HEK293 (cell line): Measurements from ENCODE around the gene DUSP15.

Experiments used
- CTCF ChIA-PET: fragments of 350-600 bp; formaldehyde crosslinking; extraction: SDS; loops from one replicate; lab custom pipeline; 2021; ENCODE audit warnings: antibody characterized with exemption; lab: Yijun Ruan, JAX
- POLR2A ChIA-PET: fragments of 300-600 bp; formaldehyde crosslinking; extraction: SDS; loops from one replicate; lab custom pipeline; 2020; ENCODE audit warnings: antibody characterized with exemption, inconsistent platforms; lab: Yijun Ruan, JAX
- H3K27ac ChIP-seq: fragments of 200-500 bp; sonication (Bioruptor generic); 2 replicates; pipeline ENCODE4 v1.5.1; 2014; ENCODE audit warnings: low read depth, low read length, control low read depth, inconsistent platforms; ENCODE audit errors: extremely low read depth
- H3K36me3 ChIP-seq, 2 experiments: fragments of 200-500 bp in 1 of 2; sonication (Bioruptor generic) in 1 of 2; 1 replicate in 1 of 2; 2 replicates in 1 of 2; pipeline ENCODE4 v1.5.1; 2014 to 2017; ENCODE audit warnings: inconsistent platforms in 2 of 2, low read length in 2 of 2; ENCODE audit not compliant: control insufficient read depth in 2 of 2, insufficient read depth in 1 of 2
- H3K4me1 ChIP-seq: fragments of 200-500 bp; sonication (Bioruptor generic); 2 replicates; pipeline ENCODE4 v1.5.1; 2014; ENCODE audit warnings: mild to moderate bottlenecking, low read length, inconsistent platforms; ENCODE audit not compliant: control insufficient read depth, insufficient read depth
- H3K4me3 ChIP-seq: 2 replicates; pipeline ENCODE4 v1.5.1; 2011; ENCODE audit warnings: low read depth, mild to moderate bottlenecking, control low read depth, low read length, moderate library complexity
- H3K9me3 ChIP-seq: fragments of 200-500 bp; sonication (Bioruptor generic); 2 replicates; pipeline ENCODE4 v1.5.1; 2014; ENCODE audit warnings: low read depth, low read length, inconsistent platforms; ENCODE audit not compliant: control insufficient read depth, insufficient read depth
- GLIS1 ChIP-seq: fragments of 450-650 bp; formaldehyde crosslinking; IDR thresholded peaks from 2 replicates; pipeline ENCODE4 v1.5.1; 2016; ENCODE audit warnings: missing biosample characterization, missing genetic modification characterization
- GLIS2 ChIP-seq: fragments of 450-650 bp; formaldehyde crosslinking; IDR thresholded peaks from 2 replicates; pipeline ENCODE4 v1.5.1; 2016; ENCODE audit warnings: missing biosample characterization, missing genetic modification characterization
- KLF1 ChIP-seq: fragments of 450-650 bp; formaldehyde crosslinking; IDR thresholded peaks from 2 replicates; pipeline ENCODE4 v1.5.1; 2016; ENCODE audit warnings: missing biosample characterization, missing genetic modification characterization
- OVOL3 ChIP-seq: fragments of 450-650 bp; formaldehyde crosslinking; IDR thresholded peaks from 2 replicates; pipeline ENCODE4 v1.5.1; 2016; ENCODE audit warnings: missing biosample characterization, missing genetic modification characterization
- PRDM1 ChIP-seq: fragments of 450-650 bp; formaldehyde crosslinking; IDR thresholded peaks from 2 replicates; pipeline ENCODE4; 2016; ENCODE audit warnings: missing biosample characterization, missing genetic modification characterization
- SCRT1 ChIP-seq: fragments of 450-650 bp; formaldehyde crosslinking; IDR thresholded peaks from 2 replicates; pipeline ENCODE4 v1.5.1; 2016; ENCODE audit warnings: missing biosample characterization, missing genetic modification characterization, borderline replicate concordance
- SCRT2 ChIP-seq: fragments of 450-650 bp; formaldehyde crosslinking; IDR thresholded peaks from 2 replicates; pipeline ENCODE4 v1.5.1; 2016; ENCODE audit warnings: missing biosample characterization, missing genetic modification characterization
- SP3 ChIP-seq: fragments of 450-650 bp; formaldehyde crosslinking; IDR thresholded peaks from 2 replicates; pipeline ENCODE4 v1.5.1; 2016; ENCODE audit warnings: missing biosample characterization, missing genetic modification characterization
- ZBTB17 ChIP-seq: fragments of 450-650 bp; formaldehyde crosslinking; IDR thresholded peaks from 2 replicates; pipeline ENCODE4 v1.5.1; 2016; ENCODE audit warnings: missing biosample characterization, missing genetic modification characterization
- ZNF148 ChIP-seq: fragments of 450-650 bp; formaldehyde crosslinking; IDR thresholded peaks from 2 replicates; pipeline ENCODE4 v1.5.0; 2017; ENCODE audit warnings: missing biosample characterization, missing genetic modification characterization, borderline replicate concordance
- ZNF157 ChIP-seq: fragments of 450-650 bp; formaldehyde crosslinking; IDR thresholded peaks from 2 replicates; pipeline ENCODE4 v1.5.1; 2016; ENCODE audit warnings: missing biosample characterization, missing genetic modification characterization
- ZNF19 ChIP-seq: fragments of 450-650 bp; formaldehyde crosslinking; IDR thresholded peaks from 2 replicates; pipeline ENCODE4; 2016; ENCODE audit warnings: missing biosample characterization, missing genetic modification characterization, low read depth
- ZNF366 ChIP-seq: fragments of 450-650 bp; formaldehyde crosslinking; conservative IDR thresholded peaks from 2 replicates; pipeline ENCODE4 v1.5.1; 2016; ENCODE audit warnings: missing biosample characterization, missing genetic modification characterization
- ZNF391 ChIP-seq: fragments of 450-650 bp; formaldehyde crosslinking; IDR thresholded peaks from 2 replicates; pipeline ENCODE4 v1.5.1; 2016; ENCODE audit warnings: low read depth, missing biosample characterization, missing genetic modification characterization, borderline replicate concordance
- ZNF561 ChIP-seq: fragments of 450-650 bp; IDR thresholded peaks from 2 replicates; pipeline ENCODE4 v1.5.1; 2018; ENCODE audit warnings: missing biosample characterization, missing genetic modification characterization, borderline replicate concordance
- ZNF629 ChIP-seq: fragments of 450-650 bp; formaldehyde crosslinking; IDR thresholded peaks from 2 replicates; pipeline ENCODE4 v1.5.1; 2017; ENCODE audit warnings: missing biosample characterization, missing genetic modification characterization
- ZNF660 ChIP-seq: fragments of 450-650 bp; IDR thresholded peaks from 2 replicates; pipeline ENCODE4 v1.5.1; 2018; ENCODE audit warnings: missing biosample characterization, mild to moderate bottlenecking, missing genetic modification characterization
- ZNF664 ChIP-seq: fragments of 450-650 bp; formaldehyde crosslinking; IDR thresholded peaks from 2 replicates; pipeline ENCODE4 v1.5.1; 2016; ENCODE audit warnings: missing biosample characterization, missing genetic modification characterization
- ZNF768 ChIP-seq: fragments of 450-650 bp; formaldehyde crosslinking; IDR thresholded peaks from 2 replicates; pipeline ENCODE4 v1.5.1; 2018; ENCODE audit warnings: missing biosample characterization, mild to moderate bottlenecking, missing genetic modification characterization
- TF ChIP-seq, protein P1 (sequence below): fragments of 450-650 bp; formaldehyde crosslinking; IDR thresholded peaks from 2 replicates; pipeline ENCODE4 v1.5.1; 2016; ENCODE audit warnings: missing biosample characterization, missing genetic modification characterization
- TF ChIP-seq, protein P2 (sequence below): fragments of 450-650 bp; formaldehyde crosslinking; IDR thresholded peaks from 2 replicates; pipeline ENCODE4 v1.5.1; 2016; ENCODE audit warnings: missing biosample characterization, missing genetic modification characterization
- TF ChIP-seq, protein P3 (sequence below): fragments of 450-650 bp; formaldehyde crosslinking; IDR thresholded peaks from 2 replicates; pipeline ENCODE4 v1.5.1; 2017; ENCODE audit warnings: missing biosample characterization, missing genetic modification characterization

The DUSP15 gene

DNA sequence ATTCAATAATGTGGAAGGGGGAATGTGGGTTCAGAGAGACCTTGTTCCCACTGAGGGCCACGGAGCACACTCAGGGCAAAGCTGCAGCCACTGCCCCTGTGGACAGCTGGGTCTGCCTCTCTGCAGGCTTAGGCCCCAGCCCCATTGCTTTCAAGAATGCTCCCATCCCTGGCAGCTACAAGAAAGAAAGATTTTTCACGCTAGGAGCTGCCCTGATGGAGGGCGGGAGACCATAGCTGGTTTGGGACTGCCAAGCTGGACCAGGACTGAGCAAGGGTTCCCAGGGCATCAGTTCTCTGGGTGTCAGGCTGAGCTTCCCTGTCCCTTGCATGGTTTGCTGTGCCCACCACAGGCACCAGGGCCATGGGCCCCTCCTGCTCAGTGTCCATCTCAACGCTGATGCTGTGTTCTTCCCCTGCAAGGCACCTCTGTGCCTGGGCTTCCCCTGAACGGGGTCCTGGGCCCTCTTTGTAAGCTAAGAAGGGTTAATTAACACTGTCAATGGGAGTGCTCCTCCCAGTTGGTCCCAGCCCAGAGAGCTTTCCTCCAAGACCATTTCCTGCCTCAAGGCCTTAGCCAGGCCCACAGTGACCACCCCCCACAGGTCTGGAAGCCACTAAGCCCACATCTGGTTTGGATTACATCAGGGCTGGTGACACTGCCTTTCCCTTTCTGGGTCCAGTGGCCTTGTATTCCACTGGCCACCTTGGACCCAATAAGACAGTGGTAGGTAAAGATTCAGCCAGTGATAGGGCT, 33.3 kb downstream of the DUSP15 start:
- ChIA-PET POLR2A (interaction anchor here (0.5 to 1.0 kb wide), 4 partner anchors 9 to 1580 kb away, joined by 3 to 7 read pairs (median 4); no protein-coding TSS in a partner anchor), CTCF (interaction anchor here (0.6 to 8.4 kb wide), 8 partner anchors 10 to 194 kb away, joined by 3 to 87 read pairs (median 6); partner anchors contain the start of gene FOXS1)
- H3K9me3 ChIP-seq, result no peaks in the 10 kb centered on the region
- no peaks in the 10 kb centered on the region for H3K36me3 ChIP-seq
- H3K4me3 ChIP-seq, result no peak overlapping the region
- H3K27ac ChIP-seq, result no peak overlapping the region
- TF ChIP-seq SP3 (tag by site-specific recombination) (no peak), ZNF157 (tag by site-specific recombination) (no peak), ZNF19 (tag by site-specific recombination) (no peak), GLIS1 (tag by site-specific recombination) (peak; percentile 86), PRDM1 (tag by site-specific recombination) (no peak), ZNF366 (no peak)
- no peaks in the 10 kb centered on the region for H3K4me1 ChIP-seq

DNA sequence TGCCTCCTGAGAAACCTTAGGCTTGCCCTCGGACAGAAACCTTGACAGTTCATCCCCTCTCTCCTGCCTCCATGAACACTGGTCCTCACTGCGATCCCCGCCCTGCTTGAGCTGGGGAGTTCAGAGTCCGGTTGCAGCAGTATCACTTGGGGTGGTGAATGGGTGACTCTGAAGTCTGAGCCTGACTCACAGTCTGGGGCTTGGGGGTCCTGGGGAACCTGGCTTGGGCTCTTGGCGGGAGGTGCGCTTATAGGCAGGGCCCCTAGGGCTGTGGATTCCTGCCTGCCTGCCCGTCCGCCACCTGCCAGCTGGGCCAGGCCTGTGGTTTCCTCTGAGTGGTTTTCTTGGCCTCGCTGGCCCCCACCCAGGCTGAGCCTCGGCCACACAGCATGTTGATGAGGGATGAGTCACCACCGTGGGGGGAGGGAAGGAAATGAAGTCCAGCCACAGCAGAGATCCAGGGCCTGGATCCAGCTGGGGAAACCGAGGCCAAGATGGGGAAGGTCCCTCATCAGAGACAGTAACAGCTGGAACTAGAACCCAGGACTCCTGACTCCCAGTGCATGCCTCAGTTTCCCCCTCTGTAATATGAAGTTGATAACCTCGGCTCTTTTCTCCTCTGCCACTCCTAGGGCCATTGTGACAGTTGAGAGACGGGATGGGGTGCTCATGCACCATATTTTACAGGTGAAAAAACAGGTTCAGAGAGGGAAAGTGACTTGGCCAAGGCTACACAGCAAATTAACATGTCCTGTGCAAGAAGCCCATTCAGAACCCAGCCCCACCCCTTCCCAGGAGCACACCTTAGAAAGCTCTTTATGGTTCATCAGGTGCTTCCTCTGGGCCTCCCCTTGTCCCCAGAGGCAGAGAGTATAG, 34.1 kb downstream of the DUSP15 start:
- Histone ChIP-seq H3K36me3 (no peaks in the 10 kb centered on the region), H3K4me1 (no peaks in the 10 kb centered on the region), H3K27ac (no peak overlapping the region), H3K4me3 (no peak overlapping the region), H3K9me3 (no peaks in the 10 kb centered on the region)
- CTCF ChIA-PET, result interaction anchor here (0.8 to 8.4 kb wide), 6 partner anchors 10 to 195 kb away, joined by 3 to 87 read pairs (median 20); partner anchors contain the start of gene FOXS1
- POLR2A ChIA-PET, result interaction anchor here (0.5 to 1.0 kb wide), 3 partner anchors 10 to 263 kb away, joined by 3 to 7 read pairs (median 3); no protein-coding TSS in a partner anchor
- no peak for TF ChIP-seq ZNF148 (tag by site-specific recombination)
- TF ChIP-seq ZNF391 (tag by site-specific recombination), result peak; percentile 21; the same call in 1 of the 2 replicates
- TF ChIP-seq, protein P1, sequence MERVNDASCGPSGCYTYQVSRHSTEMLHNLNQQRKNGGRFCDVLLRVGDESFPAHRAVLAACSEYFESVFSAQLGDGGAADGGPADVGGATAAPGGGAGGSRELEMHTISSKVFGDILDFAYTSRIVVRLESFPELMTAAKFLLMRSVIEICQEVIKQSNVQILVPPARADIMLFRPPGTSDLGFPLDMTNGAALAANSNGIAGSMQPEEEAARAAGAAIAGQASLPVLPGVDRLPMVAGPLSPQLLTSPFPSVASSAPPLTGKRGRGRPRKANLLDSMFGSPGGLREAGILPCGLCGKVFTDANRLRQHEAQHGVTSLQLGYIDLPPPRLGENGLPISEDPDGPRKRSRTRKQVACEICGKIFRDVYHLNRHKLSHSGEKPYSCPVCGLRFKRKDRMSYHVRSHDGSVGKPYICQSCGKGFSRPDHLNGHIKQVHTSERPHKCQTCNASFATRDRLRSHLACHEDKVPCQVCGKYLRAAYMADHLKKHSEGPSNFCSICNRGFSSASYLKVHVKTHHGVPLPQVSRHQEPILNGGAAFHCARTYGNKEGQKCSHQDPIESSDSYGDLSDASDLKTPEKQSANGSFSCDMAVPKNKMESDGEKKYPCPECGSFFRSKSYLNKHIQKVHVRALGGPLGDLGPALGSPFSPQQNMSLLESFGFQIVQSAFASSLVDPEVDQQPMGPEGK (tag by site-specific recombination), result peak; percentile 78
- TF ChIP-seq ZNF660 (tag by site-specific recombination), result no peak
- TF ChIP-seq SCRT2, result peak; percentile 75
- TF ChIP-seq ZNF629 (tag by site-specific recombination), result peak; percentile 65
- no peak for TF ChIP-seq ZNF561 (tag by site-specific recombination)
- TF ChIP-seq OVOL3 (tag by site-specific recombination), result no peak
- no peak for TF ChIP-seq PRDM1 (tag by site-specific recombination)
- peak; percentile 66; the same call in 1 of the 2 replicates for TF ChIP-seq ZBTB17
- TF ChIP-seq ZNF664, result no peak
- no peak for TF ChIP-seq SCRT1 (tag by site-specific recombination)
- TF ChIP-seq, protein P2, sequence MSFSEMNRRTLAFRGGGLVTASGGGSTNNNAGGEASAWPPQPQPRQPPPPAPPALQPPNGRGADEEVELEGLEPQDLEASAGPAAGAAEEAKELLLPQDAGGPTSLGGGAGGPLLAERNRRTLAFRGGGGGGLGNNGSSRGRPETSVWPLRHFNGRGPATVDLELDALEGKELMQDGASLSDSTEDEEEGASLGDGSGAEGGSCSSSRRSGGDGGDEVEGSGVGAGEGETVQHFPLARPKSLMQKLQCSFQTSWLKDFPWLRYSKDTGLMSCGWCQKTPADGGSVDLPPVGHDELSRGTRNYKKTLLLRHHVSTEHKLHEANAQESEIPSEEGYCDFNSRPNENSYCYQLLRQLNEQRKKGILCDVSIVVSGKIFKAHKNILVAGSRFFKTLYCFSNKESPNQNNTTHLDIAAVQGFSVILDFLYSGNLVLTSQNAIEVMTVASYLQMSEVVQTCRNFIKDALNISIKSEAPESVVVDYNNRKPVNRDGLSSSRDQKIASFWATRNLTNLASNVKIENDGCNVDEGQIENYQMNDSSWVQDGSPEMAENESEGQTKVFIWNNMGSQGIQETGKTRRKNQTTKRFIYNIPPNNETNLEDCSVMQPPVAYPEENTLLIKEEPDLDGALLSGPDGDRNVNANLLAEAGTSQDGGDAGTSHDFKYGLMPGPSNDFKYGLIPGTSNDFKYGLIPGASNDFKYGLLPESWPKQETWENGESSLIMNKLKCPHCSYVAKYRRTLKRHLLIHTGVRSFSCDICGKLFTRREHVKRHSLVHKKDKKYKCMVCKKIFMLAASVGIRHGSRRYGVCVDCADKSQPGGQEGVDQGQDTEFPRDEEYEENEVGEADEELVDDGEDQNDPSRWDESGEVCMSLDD (tag by site-specific recombination), result peak; percentile 44; the same call in 1 of the 2 replicates
- 0 out of 2 replicates have a peak, but pooled peaks have one; percentile 10 for TF ChIP-seq KLF1
- TF ChIP-seq GLIS2 (tag by site-specific recombination), result peak; percentile 97
- TF ChIP-seq, protein P3, sequence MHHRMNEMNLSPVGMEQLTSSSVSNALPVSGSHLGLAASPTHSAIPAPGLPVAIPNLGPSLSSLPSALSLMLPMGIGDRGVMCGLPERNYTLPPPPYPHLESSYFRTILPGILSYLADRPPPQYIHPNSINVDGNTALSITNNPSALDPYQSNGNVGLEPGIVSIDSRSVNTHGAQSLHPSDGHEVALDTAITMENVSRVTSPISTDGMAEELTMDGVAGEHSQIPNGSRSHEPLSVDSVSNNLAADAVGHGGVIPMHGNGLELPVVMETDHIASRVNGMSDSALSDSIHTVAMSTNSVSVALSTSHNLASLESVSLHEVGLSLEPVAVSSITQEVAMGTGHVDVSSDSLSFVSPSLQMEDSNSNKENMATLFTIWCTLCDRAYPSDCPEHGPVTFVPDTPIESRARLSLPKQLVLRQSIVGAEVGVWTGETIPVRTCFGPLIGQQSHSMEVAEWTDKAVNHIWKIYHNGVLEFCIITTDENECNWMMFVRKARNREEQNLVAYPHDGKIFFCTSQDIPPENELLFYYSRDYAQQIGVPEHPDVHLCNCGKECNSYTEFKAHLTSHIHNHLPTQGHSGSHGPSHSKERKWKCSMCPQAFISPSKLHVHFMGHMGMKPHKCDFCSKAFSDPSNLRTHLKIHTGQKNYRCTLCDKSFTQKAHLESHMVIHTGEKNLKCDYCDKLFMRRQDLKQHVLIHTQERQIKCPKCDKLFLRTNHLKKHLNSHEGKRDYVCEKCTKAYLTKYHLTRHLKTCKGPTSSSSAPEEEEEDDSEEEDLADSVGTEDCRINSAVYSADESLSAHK (tag by site-specific recombination), result no peak
- TF ChIP-seq ZNF768 (tag by site-specific recombination), result peak; percentile 61; the same call in 1 of the 2 replicates
